ENCODE results near the gene MICA.

GRCh38 chr6:31423550-31423949, 20.2 kb downstream of the MICA start:
- no peak for TF ChIP-seq POLR2A (IDR thresholded peaks at IDR 0.05)
- TF ChIP-seq CTCF (IDR thresholded peaks at IDR 0.05 in 8 of 11, conservative IDR thresholded peaks at IDR 0.05 in 3 of 11), result no peak
- no peak for TF ChIP-seq POLR2AphosphoS5 (IDR thresholded peaks at IDR 0.05)
